K562 (cell line): ENCODE data around the gene GLRX5. TPM values are rescaled to one million over a fixed set of nuclear protein-coding genes. Genes with fewer than 3 reads are reported as not detected.

ENCODE experiments used
- ATAC-seq: fragments of 200-7000 bp; cut with Tn5 transposase; 3 replicates; pipeline ENCODE4 v1.9.1; 2020; ENCODE audit warnings: moderate library complexity
- BruUV-seq: library from RNA; stranded (reverse); fragments of 400-500 nt; replicated peaks from 2 replicates; lab custom pipeline; 2021; lab: Mats Ljungman, UMichigan
- CTCF ChIA-PET: fragments of 300-600 bp; formaldehyde crosslinking; extraction: SDS; loops from one replicate; lab custom pipeline; 2021; ENCODE audit warnings: low intra/inter-chr PET ratio; lab: Yijun Ruan, JAX
- POLR2A ChIA-PET: fragments of 300-600, 350-650 bp; sonication (Branson Sonifier 250); formaldehyde crosslinking; extraction: SDS; loops from one replicate; lab custom pipeline; 2021; ENCODE audit warnings: antibody characterized with exemption, inconsistent platforms; lab: Yijun Ruan, JAX
- DNase-seq, 4 experiments: peaks; one replicate each; pipeline versions ENCODE4 v3.0.0 to v3.0.0-alpha.2; 2011 to 2018; ENCODE audit warnings: low spot score in 3 of 4, mixed read lengths in 3 of 4; ENCODE audit errors: extremely low read depth in 1 of 4
- FAIRE-seq: peaks from 2 replicates; lab custom pipeline; 2011; peaks lifted over from hg19 to GRCh38; lab: Jason Lieb, UNC
- H2AFZ ChIP-seq: 2 replicates; pipeline ENCODE4 v1.6.0; 2011; ENCODE audit warnings: low read depth, low read length, control low read depth, inconsistent platforms
- H3K27ac ChIP-seq: fragments of 200-600 bp; 3 replicates; pipeline ENCODE4 v1.8.0; 2011; ENCODE audit warnings: low read depth, mild to moderate bottlenecking, control low read depth, inconsistent platforms, low read length, moderate library complexity, mixed read lengths; ENCODE audit errors: extremely low read depth
- H3K27me3 ChIP-seq, 2 experiments: fragments of 300-600 bp in 1 of 2; 2 replicates in 1 of 2; 3 replicates in 1 of 2; pipeline versions ENCODE4 v1.6.0 to v1.8.0; 2011; ENCODE audit warnings: inconsistent platforms in 2 of 2, low read length in 2 of 2, mild to moderate bottlenecking in 1 of 2, mixed read lengths in 1 of 2, moderate library complexity in 1 of 2; ENCODE audit not compliant: control insufficient read depth in 2 of 2, insufficient read depth in 2 of 2
- H3K36me3 ChIP-seq: fragments of 300-600 bp; 3 replicates; pipeline ENCODE4 v1.8.0; 2011; ENCODE audit warnings: mild to moderate bottlenecking, low read length, inconsistent platforms; ENCODE audit not compliant: control insufficient read depth, insufficient read depth
- H3K4me1 ChIP-seq, 2 experiments: fragments of 200-600 bp in 1 of 2; replicated peaks in 1 of 2; 2 replicates in 1 of 2; 3 replicates in 1 of 2; pipeline versions ENCODE4 v1.5.1 to v1.8.0; 2011; ENCODE audit warnings: inconsistent platforms in 2 of 2, low read length in 2 of 2, mild to moderate bottlenecking in 1 of 2, mixed read lengths in 1 of 2, moderate library complexity in 1 of 2; ENCODE audit not compliant: control insufficient read depth in 2 of 2, insufficient read depth in 2 of 2
- H3K4me2 ChIP-seq: 2 replicates; pipeline ENCODE4 v1.6.1; 2011; ENCODE audit warnings: low read length, control low read depth, inconsistent platforms, mixed read lengths; ENCODE audit not compliant: insufficient read depth
- H3K4me3 ChIP-seq: fragments of 200-600 bp; sonication (generic), shearing (Covaris generic); 2 replicates; pipeline ENCODE4 v1.5.1; 2016; ENCODE audit warnings: control low read depth, inconsistent platforms
- H3K79me2 ChIP-seq: fragments of 200-600 bp; 3 replicates; pipeline ENCODE4 v1.8.0; 2011; ENCODE audit warnings: low read length, inconsistent platforms; ENCODE audit not compliant: control insufficient read depth, insufficient read depth
- H3K9ac ChIP-seq, 2 experiments: 2 replicates each; pipeline versions ENCODE4 v1.6.0 to v1.6.1; 2011; ENCODE audit warnings: low read depth in 2 of 2, low read length in 2 of 2, control low read depth in 1 of 2, inconsistent platforms in 1 of 2, mild to moderate bottlenecking in 1 of 2, mixed read lengths in 1 of 2; ENCODE audit not compliant: insufficient read depth in 1 of 2
- H3K9me1 ChIP-seq: one replicate; pipeline ENCODE4 v1.6.0; 2011; ENCODE audit warnings: inconsistent platforms, mild to moderate bottlenecking, low read length, moderate library complexity; ENCODE audit not compliant: control insufficient read depth, insufficient read depth
- H3K9me3 ChIP-seq: replicated peaks from 2 replicates; pipeline ENCODE4 v1.5.1; 2011; ENCODE audit warnings: low read depth, low read length, inconsistent platforms; ENCODE audit not compliant: control insufficient read depth, insufficient read depth
- H4K20me1 ChIP-seq: replicated peaks from 2 replicates; pipeline ENCODE4 v1.6.1; 2011; ENCODE audit warnings: low read length, inconsistent platforms, mixed read lengths; ENCODE audit not compliant: control insufficient read depth, insufficient read depth
- CCNT2 ChIP-seq: IDR thresholded peaks from 2 replicates; pipeline ENCODE4 v1.6.1; 2011; ENCODE audit warnings: borderline replicate concordance, low read depth, mild to moderate bottlenecking, moderate library complexity, mixed read lengths, low read length; ENCODE audit not compliant: insufficient read length; ENCODE audit errors: extremely low read depth
- DPF2 ChIP-seq: fragments of 450-650 bp; IDR thresholded peaks from 2 replicates; pipeline ENCODE4 v1.6.1; 2016
- EWSR1 ChIP-seq: fragments of 450-650 bp; IDR thresholded peaks from 2 replicates; pipeline ENCODE4 v1.6.1; 2018; ENCODE audit warnings: borderline replicate concordance, mild to moderate bottlenecking, low read depth, moderate library complexity; ENCODE audit not compliant: partially characterized antibody
- FOSL1 ChIP-seq: fragments of 200-800 bp; sonication (Bioruptor generic); conservative IDR thresholded peaks from 2 replicates; pipeline ENCODE4 v1.6.1; 2016; ENCODE audit warnings: missing genetic modification characterization, missing compliant biosample characterization
- HNRNPLL ChIP-seq: fragments of 200-400 bp; formaldehyde crosslinking; IDR thresholded peaks from 2 replicates; pipeline ENCODE4 v1.6.1; 2017; ENCODE audit warnings: low read length, low read depth, mild to moderate bottlenecking; ENCODE audit not compliant: poor library complexity, severe bottlenecking
- JUNB ChIP-seq: fragments of 450-650 bp; formaldehyde crosslinking; conservative IDR thresholded peaks from 2 replicates; pipeline ENCODE4 v1.4.0; 2020; ENCODE audit warnings: mild to moderate bottlenecking
- NFIX ChIP-seq: fragments of 250-450 bp; sonication (Bioruptor Pico); IDR thresholded peaks from 2 replicates; pipeline ENCODE4 v1.4.0; 2020; ENCODE audit warnings: low read depth, mild to moderate bottlenecking, moderate library complexity
- NFRKB ChIP-seq: fragments of 450-650 bp; IDR thresholded peaks from 2 replicates; pipeline ENCODE4 v1.6.1; 2016; ENCODE audit warnings: low read depth
- RBFOX2 ChIP-seq: fragments of 200-400 bp; formaldehyde crosslinking; IDR thresholded peaks from 2 replicates; pipeline ENCODE4 v1.6.1; 2017; ENCODE audit warnings: low read depth, mild to moderate bottlenecking, low read length, moderate library complexity
- SNRNP70 ChIP-seq: fragments of 200-400 bp; formaldehyde crosslinking; optimal IDR thresholded peaks from 2 replicates; pipeline ENCODE3; 2017; ENCODE audit warnings: low read depth, low read length
- SP1 ChIP-seq: sonication (generic); formaldehyde crosslinking; IDR thresholded peaks from 2 replicates; pipeline ENCODE4 v1.8.1; 2022; ENCODE audit warnings: mild to moderate bottlenecking, missing genetic modification reagents
- TAF1 ChIP-seq: IDR thresholded peaks from 2 replicates; pipeline ENCODE4 v1.6.1; 2011; ENCODE audit warnings: mild to moderate bottlenecking, low read length, moderate library complexity; ENCODE audit not compliant: insufficient read depth, control insufficient read depth, severe bottlenecking; ENCODE audit errors: extremely low read depth
- ZNF24 ChIP-seq: fragments of 450-650 bp; IDR thresholded peaks from 2 replicates; pipeline ENCODE4 v1.6.1; 2016
- WGBS: fragments of 100-300 bp; shearing (Covaris generic); methylation state at CpG from one replicate; pipeline ENCODE4 v1.1.6; 2016; ENCODE audit warnings: low coverage, mixed read lengths; ENCODE audit not compliant: insufficient coverage; ENCODE audit errors: missing lambda C conversion rate; 5-methylcytosine and 5-hydroxymethylcytosine counted together
- in situ Hi-C: fragments of 300-500 bp; cut with MboI; formaldehyde crosslinking; loops from 4 replicates; pipeline ENCODE4 v1.15.0; 2018; ENCODE audit warnings: inconsistent platforms, mixed read lengths
- intact Hi-C: fragments of 100-400 bp; cut with micrococcal nuclease; formaldehyde crosslinking; loops from 2 replicates; pipeline ENCODE4 v1.14.2; 2022
- polyA plus RNA-seq, 8 experiments: library from polyadenylated mRNA; depleted of rRNA in 4 of 8; stranded (reverse) in 5 of 8; unstranded in 3 of 8; fragments of >200 nt; fragmentation: Nextera tagmentation in 2 of 8; fragmentation: Illumina TruSeq in 1 of 8; extraction: Ambion mirVana in 2 of 8; extraction: Trizol in 1 of 8; gene quantifications; 2 replicates each; pipeline versions ENCODE4 v1.2.1 to v1.2.3, GENCODE V29; 2011 to 2014; ENCODE audit warnings: inconsistent platforms in 1 of 8, missing spikeins in 1 of 8
- total RNA-seq, 7 experiments: library from RNA; depleted of rRNA in 6 of 7; stranded (reverse); fragments of >200 nt in 6 of 7; fragmentation: Illumina TruSeq in 2 of 7; extraction: Trizol in 2 of 7; gene quantifications; 2 replicates each; pipeline versions ENCODE4 v1.2.1 to v1.2.3, GENCODE V29; 2011 to 2021; ENCODE audit warnings: low replicate concordance in 1 of 7
- TF ChIP-seq, protein P1 (sequence below): sonication (generic); IDR thresholded peaks from 2 replicates; pipeline ENCODE4 v1.6.1; 2016
- TF ChIP-seq, protein P2 (sequence below): fragments of 450-650 bp; IDR thresholded peaks from 2 replicates; pipeline ENCODE4 v1.6.1; 2017; ENCODE audit warnings: antibody characterized with exemption, mild to moderate bottlenecking
- TF ChIP-seq, protein P3 (sequence below): fragments of 250-450 bp; sonication (Bioruptor Pico); IDR thresholded peaks from 2 replicates; pipeline ENCODE4 v1.8.0; 2022; ENCODE audit warnings: inconsistent platforms

Gene GLRX5
- total and polyA plus RNA-seq, 9 of the 15 experiments (the other 6 are each of a cell fraction or from before 2014, with no cell fraction given), result 16.7 to 96.8 (median 66.8) TPM

DNA sequence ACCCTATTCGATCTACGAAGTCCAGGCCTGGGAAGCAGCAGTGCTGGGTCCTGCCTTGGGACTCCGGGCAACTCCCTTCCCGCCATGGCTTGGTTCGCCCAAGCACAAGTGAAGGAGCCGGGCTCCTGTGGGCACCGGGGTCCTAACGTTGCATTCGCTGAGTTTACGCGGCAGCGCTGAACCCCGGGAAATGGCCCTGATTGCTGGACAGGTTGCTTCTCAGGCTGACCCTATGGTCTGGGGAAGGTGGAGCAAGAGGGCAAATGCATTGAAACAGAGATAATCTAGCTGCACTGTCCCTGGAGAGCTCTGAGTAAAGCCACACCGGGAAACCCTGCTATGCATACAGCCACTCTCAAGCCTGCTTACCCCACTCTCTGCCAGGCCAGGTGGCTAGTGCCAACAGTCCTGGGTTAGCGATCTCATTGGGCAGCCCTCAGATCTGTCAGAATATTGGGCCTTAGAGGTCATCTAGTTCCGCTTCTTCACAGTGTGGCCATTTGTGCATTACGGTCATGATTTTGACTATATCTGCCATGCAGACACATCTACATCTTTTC, 29.7 kb upstream of the GLRX5 start:
- FAIRE-seq (no peak), ATAC-seq (no peak), DNase-seq (no peak)
- H4K20me1 ChIP-seq, result no peaks in the 10 kb centered on the region; the same call in 1 of the 2 replicates
- 58% methylated on average over 10 of the region's 17 CpGs for WGBS
- in situ Hi-C loops, result no loop called here
- no peak overlapping the region for H3K4me3 ChIP-seq
- H3K36me3 ChIP-seq, result no peaks in the 10 kb centered on the region
- CTCF ChIA-PET, result no interaction called here
- intact Hi-C loops, result no loop called here
- no peaks in the 10 kb centered on the region for H3K9me3 ChIP-seq
- H3K27ac ChIP-seq, result no peak overlapping the region
- no TSS peak for BruUV-seq
- POLR2A ChIA-PET, result interaction anchor here (0.5 to 1.2 kb wide), 4 partner anchors 8 to 66 kb away, joined by 3 read pairs; no protein-coding TSS in a partner anchor
- no peaks in the 10 kb centered on the region for H3K9me1 ChIP-seq
- peaks cover 18 to 22% of the 10 kb centered on the region in 2 experiments for H3K4me1 ChIP-seq
- H3K4me2 ChIP-seq, result no peak overlapping the region
- no peaks in the 10 kb centered on the region; a peak in 1 of 5 replicates for H3K27me3 ChIP-seq
- no peak overlapping the region for H3K9ac ChIP-seq
- H2AFZ ChIP-seq, result no peak overlapping the region
- H3K79me2 ChIP-seq, result no peaks in the 10 kb centered on the region
- TF ChIP-seq JUNB (CRISPR knock-in tag) (no peak), CCNT2 (no peak), DPF2 (no peak), NFRKB (no peak), FOSL1 (tag) (no peak), NFIX (CRISPR knock-in tag) (no peak), EWSR1 (no peak), TAF1 (no peak), SNRNP70 (no peak), SP1 (no peak), ZNF24 (no peak), HNRNPLL (no peak), RBFOX2 (no peak)
- TF ChIP-seq, protein P1, sequence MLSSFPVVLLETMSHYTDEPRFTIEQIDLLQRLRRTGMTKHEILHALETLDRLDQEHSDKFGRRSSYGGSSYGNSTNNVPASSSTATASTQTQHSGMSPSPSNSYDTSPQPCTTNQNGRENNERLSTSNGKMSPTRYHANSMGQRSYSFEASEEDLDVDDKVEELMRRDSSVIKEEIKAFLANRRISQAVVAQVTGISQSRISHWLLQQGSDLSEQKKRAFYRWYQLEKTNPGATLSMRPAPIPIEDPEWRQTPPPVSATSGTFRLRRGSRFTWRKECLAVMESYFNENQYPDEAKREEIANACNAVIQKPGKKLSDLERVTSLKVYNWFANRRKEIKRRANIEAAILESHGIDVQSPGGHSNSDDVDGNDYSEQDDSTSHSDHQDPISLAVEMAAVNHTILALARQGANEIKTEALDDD, result no peak
- TF ChIP-seq, protein P2, sequence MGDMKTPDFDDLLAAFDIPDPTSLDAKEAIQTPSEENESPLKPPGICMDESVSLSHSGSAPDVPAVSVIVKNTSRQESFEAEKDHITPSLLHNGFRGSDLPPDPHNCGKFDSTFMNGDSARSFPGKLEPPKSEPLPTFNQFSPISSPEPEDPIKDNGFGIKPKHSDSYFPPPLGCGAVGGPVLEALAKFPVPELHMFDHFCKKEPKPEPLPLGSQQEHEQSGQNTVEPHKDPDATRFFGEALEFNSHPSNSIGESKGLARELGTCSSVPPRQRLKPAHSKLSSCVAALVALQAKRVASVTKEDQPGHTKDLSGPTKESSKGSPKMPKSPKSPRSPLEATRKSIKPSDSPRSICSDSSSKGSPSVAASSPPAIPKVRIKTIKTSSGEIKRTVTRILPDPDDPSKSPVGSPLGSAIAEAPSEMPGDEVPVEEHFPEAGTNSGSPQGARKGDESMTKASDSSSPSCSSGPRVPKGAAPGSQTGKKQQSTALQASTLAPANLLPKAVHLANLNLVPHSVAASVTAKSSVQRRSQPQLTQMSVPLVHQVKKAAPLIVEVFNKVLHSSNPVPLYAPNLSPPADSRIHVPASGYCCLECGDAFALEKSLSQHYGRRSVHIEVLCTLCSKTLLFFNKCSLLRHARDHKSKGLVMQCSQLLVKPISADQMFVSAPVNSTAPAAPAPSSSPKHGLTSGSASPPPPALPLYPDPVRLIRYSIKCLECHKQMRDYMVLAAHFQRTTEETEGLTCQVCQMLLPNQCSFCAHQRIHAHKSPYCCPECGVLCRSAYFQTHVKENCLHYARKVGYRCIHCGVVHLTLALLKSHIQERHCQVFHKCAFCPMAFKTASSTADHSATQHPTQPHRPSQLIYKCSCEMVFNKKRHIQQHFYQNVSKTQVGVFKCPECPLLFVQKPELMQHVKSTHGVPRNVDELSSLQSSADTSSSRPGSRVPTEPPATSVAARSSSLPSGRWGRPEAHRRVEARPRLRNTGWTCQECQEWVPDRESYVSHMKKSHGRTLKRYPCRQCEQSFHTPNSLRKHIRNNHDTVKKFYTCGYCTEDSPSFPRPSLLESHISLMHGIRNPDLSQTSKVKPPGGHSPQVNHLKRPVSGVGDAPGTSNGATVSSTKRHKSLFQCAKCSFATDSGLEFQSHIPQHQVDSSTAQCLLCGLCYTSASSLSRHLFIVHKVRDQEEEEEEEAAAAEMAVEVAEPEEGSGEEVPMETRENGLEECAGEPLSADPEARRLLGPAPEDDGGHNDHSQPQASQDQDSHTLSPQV, result no peak
- TF ChIP-seq, protein P3, sequence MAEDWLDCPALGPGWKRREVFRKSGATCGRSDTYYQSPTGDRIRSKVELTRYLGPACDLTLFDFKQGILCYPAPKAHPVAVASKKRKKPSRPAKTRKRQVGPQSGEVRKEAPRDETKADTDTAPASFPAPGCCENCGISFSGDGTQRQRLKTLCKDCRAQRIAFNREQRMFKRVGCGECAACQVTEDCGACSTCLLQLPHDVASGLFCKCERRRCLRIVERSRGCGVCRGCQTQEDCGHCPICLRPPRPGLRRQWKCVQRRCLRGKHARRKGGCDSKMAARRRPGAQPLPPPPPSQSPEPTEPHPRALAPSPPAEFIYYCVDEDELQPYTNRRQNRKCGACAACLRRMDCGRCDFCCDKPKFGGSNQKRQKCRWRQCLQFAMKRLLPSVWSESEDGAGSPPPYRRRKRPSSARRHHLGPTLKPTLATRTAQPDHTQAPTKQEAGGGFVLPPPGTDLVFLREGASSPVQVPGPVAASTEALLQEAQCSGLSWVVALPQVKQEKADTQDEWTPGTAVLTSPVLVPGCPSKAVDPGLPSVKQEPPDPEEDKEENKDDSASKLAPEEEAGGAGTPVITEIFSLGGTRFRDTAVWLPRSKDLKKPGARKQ, result no peak
